HG03439 (cell line): ENCODE data around the gene SERPINB4.
"Not testable (repeated sequence)": the region's sequence is repeated elsewhere in the genome, so short reads cannot be mapped to it uniquely, and the experiment has no call there.

Experiments
- ATAC-seq: cut with Tn5 transposase; IDR thresholded peaks from one replicate; pipeline ENCODE4 v1.9.1; 2021; ENCODE audit warnings: mild to moderate bottlenecking, moderate library complexity; ENCODE audit not compliant: unreplicated experiment

Gene SERPINB4

DNA sequence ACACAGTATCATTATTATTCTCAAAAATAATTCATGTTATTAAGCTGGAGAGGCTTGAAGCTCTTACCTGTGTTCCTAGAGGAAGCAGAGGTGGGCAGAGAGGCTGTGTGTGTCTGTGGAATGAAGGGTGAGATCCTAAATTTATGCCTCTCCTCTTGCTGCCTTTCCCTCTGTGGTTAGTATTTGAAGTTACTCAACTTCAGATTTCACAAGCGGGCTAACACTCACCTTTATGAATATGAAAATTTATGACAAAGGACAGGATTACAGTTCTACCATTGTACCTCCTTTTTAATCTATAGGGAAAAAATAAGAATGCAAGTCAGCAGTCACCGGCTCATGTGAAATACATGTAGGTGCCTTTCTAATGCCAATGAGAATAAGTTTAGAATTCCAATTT lies at the start of gene SERPINB4:
TSS of gene SERPINB4 (minus strand) at position 115 of the 400 bp plus-strand sequence. CDS start 679 bp downstream, outside the sequence.
- not testable (repeated sequence) for ATAC-seq

- no peak for ATAC-seq
Measured at GRCh38 chr18:63689064-63689463, 45.0 kb upstream of the SERPINB4 start.

DNA sequence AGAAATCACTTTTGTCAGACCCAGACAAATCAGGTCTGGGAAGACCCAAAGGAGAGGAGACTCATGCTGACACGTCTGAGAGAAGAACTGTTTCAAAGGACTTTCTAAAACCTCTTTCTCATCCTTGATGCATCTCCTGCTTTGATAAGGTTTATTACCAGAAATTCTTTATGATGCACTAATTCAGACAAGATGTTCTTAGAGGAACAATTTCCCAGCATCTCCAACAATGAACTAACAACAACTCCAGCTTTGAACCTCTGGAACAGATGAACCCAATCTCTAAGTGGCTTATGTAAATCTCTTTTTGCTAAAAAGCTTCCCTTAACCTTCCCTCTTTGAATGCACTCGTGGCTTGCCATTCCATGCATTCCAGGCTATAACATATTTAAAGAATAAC lies 42.8 kb upstream of the SERPINB4 start:
- no peak for ATAC-seq

- ATAC-seq, result no peak
Measured at GRCh38 chr18:63684718-63685117, 40.7 kb upstream of the SERPINB4 start.

DNA sequence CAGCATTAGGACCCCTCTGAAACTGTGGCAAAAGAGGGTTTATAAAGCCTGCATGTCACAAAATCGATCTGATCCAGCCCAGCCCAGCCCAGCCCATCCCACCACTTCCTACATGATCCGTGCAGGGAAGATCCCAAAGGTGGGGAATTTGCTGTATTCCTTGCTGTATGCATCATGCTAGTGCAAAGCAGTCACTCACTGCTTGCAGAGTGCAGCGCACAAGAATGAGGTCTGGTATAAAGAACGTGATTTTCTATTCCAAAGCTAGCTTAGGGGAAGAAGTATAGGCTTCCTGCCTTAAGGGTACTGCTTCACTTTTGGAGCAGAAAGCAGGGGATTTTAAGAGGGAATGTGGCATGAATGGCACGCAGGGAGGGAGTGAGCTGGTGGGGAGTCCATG lies 39.8 kb upstream of the SERPINB4 start:
- no peak for ATAC-seq

GRCh38 chr18:63683152-63683551 lies 39.1 kb upstream of the SERPINB4 start:
- ATAC-seq, result no peak

GRCh38 chr18:63681449-63682340 lies 37.6 kb upstream of the SERPINB4 start:
- ATAC-seq, result no peak

DNA sequence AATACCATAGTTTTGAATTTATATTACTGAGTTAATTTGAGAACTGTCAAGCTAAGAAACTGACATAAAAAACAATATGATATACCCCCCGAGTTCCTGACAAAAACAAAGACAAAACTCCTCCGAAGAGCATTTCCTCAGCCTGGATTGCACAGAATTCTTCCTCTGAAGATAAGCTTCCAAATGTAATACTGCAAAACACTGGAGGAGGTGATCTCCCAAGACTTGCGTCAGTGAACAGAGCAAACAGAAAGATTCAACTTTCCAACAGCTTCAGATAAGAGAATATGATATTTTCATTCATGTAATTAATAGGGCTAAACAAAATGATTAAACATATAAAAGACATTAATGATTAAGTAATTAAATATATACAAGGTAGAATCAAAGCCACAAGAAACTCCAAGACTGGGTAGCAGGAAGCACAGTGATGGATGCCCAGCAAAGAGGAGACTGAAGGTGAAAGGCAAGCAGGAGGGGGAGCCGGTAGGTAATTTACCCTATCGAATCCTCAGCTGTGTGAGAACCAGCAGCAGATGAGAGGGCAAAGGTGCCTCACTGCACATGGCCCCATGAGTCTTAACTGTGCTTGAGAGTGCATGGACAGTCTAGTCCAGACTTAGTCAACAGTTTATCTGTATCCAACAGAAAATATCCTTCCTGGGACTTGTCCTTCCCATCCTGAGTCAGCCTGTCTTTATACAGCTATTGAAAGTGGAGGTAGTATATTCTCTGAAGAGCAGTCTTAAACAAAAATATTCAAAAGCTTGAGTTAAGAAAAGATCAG lies 36.0 kb upstream of the SERPINB4 start:
- ATAC-seq, result no peak

- ATAC-seq, result no peak
Measured at GRCh38 chr18:63677500-63678225, 33.6 kb upstream of the SERPINB4 start.

- no peak for ATAC-seq
Measured at GRCh38 chr18:63676526-63677323, 32.7 kb upstream of the SERPINB4 start.

DNA sequence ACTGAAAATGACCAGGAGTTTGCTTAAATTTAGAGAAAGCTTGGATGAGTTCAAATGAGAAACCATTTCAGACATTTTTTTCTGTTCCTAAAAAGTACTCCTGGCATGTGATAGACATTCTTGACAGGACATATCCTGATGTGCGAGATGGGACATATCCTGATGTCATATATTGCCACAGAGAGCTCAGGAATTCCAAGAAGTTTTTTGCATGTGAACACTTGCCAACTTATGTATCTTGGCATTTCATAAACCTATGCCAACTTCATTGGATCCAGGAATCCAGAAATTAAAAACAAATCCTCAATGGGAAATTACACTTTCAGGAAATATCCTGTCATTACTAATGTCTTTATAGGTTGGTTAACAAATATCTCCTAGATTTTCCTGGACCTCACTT lies 20.5 kb upstream of the SERPINB4 start:
- ATAC-seq, result no peak

DNA sequence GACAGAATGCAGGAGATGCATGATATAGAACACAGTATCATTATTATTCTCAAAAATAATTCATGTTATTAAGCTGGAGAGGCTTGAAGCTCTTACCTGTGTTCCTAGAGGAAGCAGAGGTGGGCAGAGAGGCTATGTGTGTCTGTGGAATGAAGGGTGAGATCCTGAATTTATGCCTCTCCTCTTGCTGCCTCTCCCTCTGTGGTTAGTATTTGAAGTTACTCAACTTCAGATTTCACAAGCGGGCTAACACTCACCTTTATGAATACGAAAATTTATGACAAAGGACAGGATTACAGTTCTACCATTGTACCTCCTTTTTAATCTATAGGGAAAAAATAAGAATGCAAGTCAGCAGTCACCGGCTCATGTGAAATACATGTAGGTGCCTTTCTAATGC lies 17.7 kb upstream of the SERPINB4 start, which contains the start of gene SERPINB3:
TSS of gene SERPINB3 (minus strand) at position 144 of the 400 bp plus-strand sequence. CDS start 677 bp downstream, outside the sequence.
- ATAC-seq, result not testable (repeated sequence)

DNA sequence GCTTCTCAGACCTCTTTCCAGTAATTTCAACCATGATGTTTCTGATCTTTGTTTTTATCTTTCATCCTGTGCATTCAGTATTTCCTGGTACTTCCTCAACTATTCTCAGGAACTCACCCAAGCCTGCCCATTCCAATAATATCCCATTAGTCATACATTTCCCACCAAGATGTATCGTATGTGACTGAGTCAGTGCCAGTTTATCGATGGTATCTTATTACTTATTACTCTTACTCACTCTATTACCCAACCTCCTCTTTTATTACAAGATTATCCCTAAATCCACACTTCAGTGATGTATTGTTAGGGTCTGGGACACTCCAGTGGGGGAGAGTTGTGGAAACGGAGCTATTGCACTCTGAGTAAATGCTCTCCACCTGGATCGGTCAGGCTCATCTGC lies 14.9 kb upstream of the SERPINB4 start:
- not testable (repeated sequence) for ATAC-seq

- ATAC-seq, result not testable (repeated sequence)
Measured at GRCh38 chr18:63650271-63650670, 6.2 kb upstream of the SERPINB4 start.

GRCh38 chr18:63648241-63648640 lies 4.2 kb upstream of the SERPINB4 start:
- ATAC-seq, result no peak

- ATAC-seq, result no peak
Measured at GRCh38 chr18:63646936-63647335, 2.9 kb upstream of the SERPINB4 start.

- ATAC-seq, result not testable (repeated sequence)
Measured at GRCh38 chr18:63644694-63645093, 638 bp upstream of the SERPINB4 start.

DNA sequence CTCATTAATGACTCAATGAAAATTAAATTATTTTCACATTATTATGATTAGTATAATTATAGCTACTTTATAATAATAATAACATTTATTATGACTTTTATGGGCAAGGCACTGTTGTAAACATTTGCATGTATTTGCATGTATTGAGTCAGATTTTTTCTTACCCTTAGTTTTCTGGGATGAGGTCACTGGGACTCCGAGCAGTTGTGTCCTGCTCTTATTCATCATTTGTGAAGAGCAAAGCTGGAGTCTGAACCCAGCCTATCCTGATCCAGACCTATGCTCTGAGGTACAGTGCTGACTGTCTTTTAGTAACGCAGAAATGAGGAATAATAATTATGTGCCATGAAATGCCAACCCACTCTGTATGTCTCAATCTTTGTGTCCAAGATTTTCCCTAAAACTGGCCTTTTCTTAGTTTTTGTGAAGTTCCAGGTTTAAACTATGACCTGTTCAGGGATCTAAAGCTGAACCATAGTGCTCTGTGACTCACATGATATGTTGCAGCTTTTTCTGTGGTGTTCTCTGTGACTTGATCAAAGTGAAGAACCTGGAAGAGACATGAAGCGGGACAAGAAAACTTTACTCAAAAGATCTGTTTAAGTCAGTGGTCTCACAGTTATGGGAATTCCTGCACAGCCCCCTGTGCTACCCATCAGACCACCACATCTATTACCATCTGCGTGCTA lies 1.2 kb downstream of the SERPINB4 start:
- ATAC-seq, result not testable (repeated sequence)

- not testable (repeated sequence) for ATAC-seq
Measured at GRCh38 chr18:63641157-63641680, 2.8 kb downstream of the SERPINB4 start.
